Effector CD8-positive, alpha-beta T cell (primary cell): Measurements from ENCODE around the gene C2orf78.
"Not testable (repeated sequence)": the region's sequence is repeated elsewhere in the genome, so short reads cannot be mapped to it uniquely, and the experiment has no call there.

ENCODE experiments used
- DNase-seq: peaks from one replicate; lab custom pipeline; 2025; lab: John Stamatoyannopoulos, UW

C2orf78 gene

GRCh38 chr2:73780237-73780582 is 3.8 kb upstream of the C2orf78 start:
- DNase-seq: no peak

- DNase-seq: not testable (repeated sequence)
Measured at GRCh38 chr2:73783402-73783801, 581 bp upstream of the C2orf78 start.

DNA sequence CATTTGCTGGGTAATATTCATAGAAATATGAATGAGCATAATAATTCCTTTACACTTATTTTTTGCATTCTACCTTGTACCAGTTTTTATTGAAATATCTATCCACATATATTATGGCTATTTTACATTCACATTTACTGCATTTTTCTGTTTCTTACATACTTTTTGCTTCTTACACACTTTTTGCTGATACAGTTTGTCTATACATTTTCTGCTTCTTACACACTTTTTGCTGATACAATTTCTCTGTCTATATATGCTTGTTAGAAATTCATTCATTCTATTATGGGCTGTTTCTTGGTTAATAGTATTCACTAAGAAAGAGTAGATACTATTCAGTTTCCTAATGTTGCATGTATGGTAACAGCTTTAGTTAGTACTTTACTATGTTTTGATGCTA is 27.9 kb downstream of the C2orf78 start:
- DNase-seq: no peak

- DNase-seq: no peak
Measured at GRCh38 chr2:73812635-73813034, 28.7 kb downstream of the C2orf78 start.

GRCh38 chr2:73818296-73818695 is 34.3 kb downstream of the C2orf78 start:
- DNase-seq: no peak

- DNase-seq: no peak
Measured at GRCh38 chr2:73821227-73821626, 37.2 kb downstream of the C2orf78 start.

DNA sequence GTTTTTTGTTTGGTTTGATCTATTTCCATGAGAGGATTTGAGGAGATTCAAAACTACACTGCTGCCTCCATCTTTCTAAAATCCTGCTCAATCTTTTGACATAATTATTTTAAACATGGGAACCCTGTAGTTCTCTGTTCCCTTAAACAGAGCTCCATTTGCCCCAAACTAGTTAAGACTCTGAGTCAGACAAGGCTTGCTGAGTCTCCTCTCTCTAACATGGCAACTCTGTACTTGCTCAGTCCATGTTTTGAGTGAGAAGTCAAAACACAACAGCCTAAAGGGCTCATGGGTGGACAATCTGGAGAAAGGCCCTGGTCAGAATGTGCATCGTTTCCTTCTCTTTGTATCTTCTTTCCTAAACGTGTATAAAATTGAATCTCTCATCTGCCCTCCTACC is 37.7 kb downstream of the C2orf78 start:
- no peak for DNase-seq

GRCh38 chr2:73822276-73822675 is 38.3 kb downstream of the C2orf78 start:
- DNase-seq: no peak

- no peak for DNase-seq
Measured at GRCh38 chr2:73822991-73823390, 39.0 kb downstream of the C2orf78 start.

- no peak for DNase-seq
Measured at GRCh38 chr2:73823416-73823815, 39.4 kb downstream of the C2orf78 start.

DNA sequence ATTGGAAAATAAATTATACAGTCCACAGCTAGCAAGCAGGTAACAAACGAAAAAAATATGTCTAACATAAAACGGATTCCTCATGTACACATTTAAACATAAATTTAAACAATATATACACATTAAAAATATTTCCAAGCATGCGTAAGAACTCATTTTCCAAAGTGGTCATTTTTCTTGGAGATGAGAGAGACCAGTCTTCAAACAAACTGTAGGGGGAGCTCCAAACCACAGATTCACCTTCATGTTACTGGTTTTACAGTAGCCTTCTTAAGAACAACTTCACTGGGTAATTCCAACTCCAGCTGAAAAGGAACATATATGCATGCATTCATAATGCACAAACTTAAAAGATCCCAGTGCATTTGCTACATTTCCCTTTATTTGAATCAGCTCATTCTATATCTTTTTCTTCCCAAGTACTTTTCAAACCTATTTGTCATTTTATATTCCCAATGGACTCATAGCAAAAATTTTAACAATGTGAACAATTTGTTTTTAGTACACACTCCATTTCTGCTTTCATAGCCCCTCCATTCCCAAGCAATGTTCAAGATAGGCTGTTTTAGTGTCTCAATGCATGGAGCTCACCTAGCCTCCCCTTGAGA is 40.0 kb downstream of the C2orf78 start:
- DNase-seq: no peak

DNA sequence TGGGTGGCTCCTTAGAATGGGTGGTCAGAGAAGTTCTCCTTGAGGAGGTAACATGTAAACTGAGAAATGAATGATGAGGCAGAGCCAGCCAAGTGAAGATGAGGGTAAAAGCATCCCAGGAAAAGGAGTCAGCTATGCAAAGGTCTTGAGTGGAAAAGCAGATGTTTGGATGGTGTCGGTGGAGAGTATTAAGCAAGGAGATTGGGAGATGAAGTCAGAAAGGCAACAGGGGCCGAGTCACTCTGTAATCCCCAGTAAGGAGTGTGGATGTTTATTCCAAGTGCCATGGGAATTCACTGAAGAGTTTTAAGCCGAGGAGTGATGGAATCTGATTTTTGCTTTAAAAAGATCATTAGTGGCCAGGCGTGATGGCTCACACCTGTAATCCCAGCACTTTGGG is 41.4 kb downstream of the C2orf78 start:
- no peak for DNase-seq

DNA sequence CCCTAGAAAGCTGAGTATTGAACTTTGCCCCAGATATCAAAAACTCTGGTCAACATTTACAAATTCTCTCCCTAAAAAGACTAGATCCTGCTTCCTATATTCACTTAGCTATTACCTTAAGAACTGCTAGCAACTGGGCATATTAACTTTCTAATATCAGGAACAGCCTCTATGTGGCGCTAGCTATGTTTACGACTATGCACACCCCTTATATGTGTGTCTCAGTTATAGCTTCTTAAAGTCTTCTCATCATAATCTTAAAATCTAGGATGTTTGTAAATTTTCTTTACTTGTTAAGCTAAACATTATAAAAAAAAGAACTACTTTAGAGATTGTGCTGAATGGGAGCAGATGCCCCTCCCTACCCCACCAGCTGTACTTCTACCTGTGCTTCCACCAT is 43.0 kb downstream of the C2orf78 start:
- no peak for DNase-seq

- no peak for DNase-seq
Measured at GRCh38 chr2:73827660-73828388, 43.8 kb downstream of the C2orf78 start.

GRCh38 chr2:73828389-73828817 is 44.4 kb downstream of the C2orf78 start:
- DNase-seq: no peak

- DNase-seq: peak; percentile 86
Measured at GRCh38 chr2:73828818-73829570, 45.0 kb downstream of the C2orf78 start, which contains the start of gene STAMBP. STAMBP (plus strand) TSS chr2:73828961; CDS start chr2:73830857, 1,896 bp downstream.

- no peak for DNase-seq
Measured at GRCh38 chr2:73830871-73831401, 47.0 kb downstream of the C2orf78 start.

GRCh38 chr2:73832930-73833329 is 48.9 kb downstream of the C2orf78 start:
- no peak for DNase-seq

DNA sequence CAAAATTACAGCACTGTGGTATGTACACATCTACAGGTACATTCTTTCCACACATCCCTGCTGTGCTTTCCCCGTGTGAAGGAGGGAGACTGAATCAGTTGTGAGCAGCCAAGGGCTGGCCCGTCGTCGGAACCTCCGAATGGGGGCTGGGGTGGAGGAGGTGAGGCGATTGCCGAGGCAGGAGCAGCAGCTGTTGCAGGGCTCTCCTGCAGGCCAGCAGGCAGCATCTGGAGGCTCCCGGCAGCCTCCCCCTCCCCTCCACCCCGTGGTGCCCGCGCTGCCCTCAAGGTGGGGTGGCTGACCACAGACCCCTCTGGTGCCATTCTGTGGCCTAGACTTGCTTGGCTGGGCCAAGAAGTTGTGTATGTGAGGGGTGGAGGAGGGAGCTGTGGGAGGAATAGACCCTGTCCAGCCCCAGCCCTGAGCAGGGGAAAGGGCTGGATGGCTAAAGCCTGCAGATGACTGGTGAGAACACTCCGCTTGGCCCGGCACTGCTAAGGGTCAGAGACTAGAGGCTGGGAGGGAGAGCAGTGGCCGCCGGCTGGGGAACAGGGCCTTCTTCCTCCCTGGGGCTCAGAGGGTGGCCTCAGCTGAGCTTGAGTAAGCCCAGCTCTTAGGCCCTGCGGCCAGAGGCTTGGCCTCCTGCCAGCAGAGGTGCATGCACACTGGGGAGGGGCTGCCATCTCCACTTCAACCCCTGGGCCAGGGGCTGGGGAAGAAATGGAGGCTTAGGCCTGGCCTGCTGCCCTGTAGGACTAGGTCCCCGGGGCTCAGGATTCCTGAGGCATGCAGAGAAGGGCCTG is 52.4 kb downstream of the C2orf78 start:
- DNase-seq: no peak

- no peak for DNase-seq
Measured at GRCh38 chr2:73837847-73838585, 54.0 kb downstream of the C2orf78 start.

GRCh38 chr2:73838889-73839534 is 55.0 kb downstream of the C2orf78 start:
- no peak for DNase-seq
